ENCODE results near the gene FLNC. TPM values are rescaled to one million over a fixed set of nuclear protein-coding genes. Genes with fewer than 3 reads are reported as not detected.

FLNC gene
- total and polyA plus RNA-seq, 9 of the 15 experiments (the other 6 are each of a cell fraction or from before 2014, with no cell fraction given), result 0.90 to 155 (median 28.8) TPM

DNA sequence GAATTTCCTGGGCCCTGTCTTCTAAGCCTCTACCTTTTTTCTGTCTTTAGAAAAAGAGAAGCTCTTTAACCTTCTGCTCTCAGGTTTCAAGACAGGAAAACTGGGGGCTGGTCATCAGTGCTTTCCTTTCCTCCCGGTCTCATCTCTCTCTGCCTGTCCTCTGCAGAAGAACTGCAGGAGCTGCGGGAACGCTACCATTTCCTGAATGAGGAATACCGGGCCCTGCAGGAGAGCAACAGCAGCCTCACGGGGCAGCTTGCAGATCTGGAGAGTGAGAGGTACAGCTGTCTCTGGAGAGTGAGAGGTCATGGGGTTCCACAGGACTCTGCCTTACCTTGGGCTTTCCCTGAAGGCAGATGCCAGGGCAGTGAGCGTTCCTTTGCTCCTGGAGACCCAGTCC is 25.7 kb upstream of the FLNC start (continued):
- TF ChIP-seq, protein P1, sequence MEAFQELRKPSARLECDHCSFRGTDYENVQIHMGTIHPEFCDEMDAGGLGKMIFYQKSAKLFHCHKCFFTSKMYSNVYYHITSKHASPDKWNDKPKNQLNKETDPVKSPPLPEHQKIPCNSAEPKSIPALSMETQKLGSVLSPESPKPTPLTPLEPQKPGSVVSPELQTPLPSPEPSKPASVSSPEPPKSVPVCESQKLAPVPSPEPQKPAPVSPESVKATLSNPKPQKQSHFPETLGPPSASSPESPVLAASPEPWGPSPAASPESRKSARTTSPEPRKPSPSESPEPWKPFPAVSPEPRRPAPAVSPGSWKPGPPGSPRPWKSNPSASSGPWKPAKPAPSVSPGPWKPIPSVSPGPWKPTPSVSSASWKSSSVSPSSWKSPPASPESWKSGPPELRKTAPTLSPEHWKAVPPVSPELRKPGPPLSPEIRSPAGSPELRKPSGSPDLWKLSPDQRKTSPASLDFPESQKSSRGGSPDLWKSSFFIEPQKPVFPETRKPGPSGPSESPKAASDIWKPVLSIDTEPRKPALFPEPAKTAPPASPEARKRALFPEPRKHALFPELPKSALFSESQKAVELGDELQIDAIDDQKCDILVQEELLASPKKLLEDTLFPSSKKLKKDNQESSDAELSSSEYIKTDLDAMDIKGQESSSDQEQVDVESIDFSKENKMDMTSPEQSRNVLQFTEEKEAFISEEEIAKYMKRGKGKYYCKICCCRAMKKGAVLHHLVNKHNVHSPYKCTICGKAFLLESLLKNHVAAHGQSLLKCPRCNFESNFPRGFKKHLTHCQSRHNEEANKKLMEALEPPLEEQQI (IDR thresholded peaks at IDR 0.05), result no peak
- TF ChIP-seq HMG20A (CRISPR knock-in tag; conservative IDR thresholded peaks at IDR 0.05) (no peak), RBFOX2 (IDR thresholded peaks at IDR 0.05; ENCODE audit: low read depth, low read length) (no peak), BRD4 (IDR thresholded peaks at IDR 0.05) (no peak), POLR2AphosphoS5 (IDR thresholded peaks at IDR 0.05; ENCODE audit: control insufficient read depth, insufficient read depth, low read depth, low read length) (no peak), POLR2G (IDR thresholded peaks at IDR 0.05; ENCODE audit: low read depth, low read length) (no peak), ZNF551 (CRISPR knock-in tag; IDR thresholded peaks at IDR 0.05) (no peak), ZNF707 (CRISPR knock-in tag; conservative IDR thresholded peaks at IDR 0.05) (no peak)
- TF ChIP-seq, protein P2, sequence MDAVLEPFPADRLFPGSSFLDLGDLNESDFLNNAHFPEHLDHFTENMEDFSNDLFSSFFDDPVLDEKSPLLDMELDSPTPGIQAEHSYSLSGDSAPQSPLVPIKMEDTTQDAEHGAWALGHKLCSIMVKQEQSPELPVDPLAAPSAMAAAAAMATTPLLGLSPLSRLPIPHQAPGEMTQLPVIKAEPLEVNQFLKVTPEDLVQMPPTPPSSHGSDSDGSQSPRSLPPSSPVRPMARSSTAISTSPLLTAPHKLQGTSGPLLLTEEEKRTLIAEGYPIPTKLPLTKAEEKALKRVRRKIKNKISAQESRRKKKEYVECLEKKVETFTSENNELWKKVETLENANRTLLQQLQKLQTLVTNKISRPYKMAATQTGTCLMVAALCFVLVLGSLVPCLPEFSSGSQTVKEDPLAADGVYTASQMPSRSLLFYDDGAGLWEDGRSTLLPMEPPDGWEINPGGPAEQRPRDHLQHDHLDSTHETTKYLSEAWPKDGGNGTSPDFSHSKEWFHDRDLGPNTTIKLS (IDR thresholded peaks at IDR 0.05; ENCODE audit: borderline replicate concordance, low read depth), result no peak
